HG03342 (cell line): ENCODE measurements around the gene DYDC1.
"Not testable (repeated sequence)": the region's sequence is repeated elsewhere in the genome, so short reads cannot be mapped to it uniquely, and the experiment has no call there.

ENCODE experiments used
- ATAC-seq: cut with Tn5 transposase; IDR thresholded peaks from one replicate; pipeline ENCODE4 v1.9.1; 2021; ENCODE audit warnings: mild to moderate bottlenecking, moderate library complexity; ENCODE audit not compliant: unreplicated experiment

DYDC1 gene

DNA sequence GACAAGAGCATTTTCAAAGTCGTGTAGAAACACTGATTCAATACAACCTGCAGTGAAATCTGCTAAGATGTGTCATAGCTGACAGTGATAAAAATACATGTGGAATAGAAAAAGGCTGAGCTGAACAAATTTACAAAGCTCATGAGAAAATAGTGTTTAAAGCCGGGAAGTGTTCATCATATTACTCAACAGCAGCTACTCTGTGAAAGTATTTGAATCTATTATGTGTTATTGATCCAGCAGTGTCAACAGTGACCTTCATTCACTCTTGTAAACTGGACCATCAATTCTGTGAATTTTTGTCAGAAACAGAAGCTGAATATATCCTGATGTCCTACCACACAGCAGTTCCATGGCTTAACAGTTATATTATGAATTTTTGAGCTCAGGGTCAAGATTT, 11.6 kb downstream of the DYDC1 start:
- ATAC-seq, result no peak

DNA sequence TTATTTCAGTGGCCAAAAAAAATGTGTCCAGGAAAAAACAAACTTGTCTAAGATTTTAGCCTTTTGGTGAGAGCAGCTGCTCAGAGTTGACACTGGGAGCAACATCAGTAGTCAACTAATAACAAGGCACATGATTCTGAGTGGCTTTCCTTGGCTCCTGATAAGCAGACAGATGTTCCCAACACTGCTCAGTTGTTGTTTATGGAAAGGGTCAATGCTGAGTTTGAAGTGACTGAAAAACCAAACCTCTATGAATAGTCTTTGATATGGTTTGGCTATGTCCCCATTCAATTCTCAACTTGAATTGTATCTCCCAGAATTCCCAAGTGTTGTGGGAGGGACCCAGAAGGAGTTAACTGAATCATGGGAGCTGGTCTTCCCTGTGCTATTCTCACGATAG, 12.3 kb downstream of the DYDC1 start:
- no peak for ATAC-seq

DNA sequence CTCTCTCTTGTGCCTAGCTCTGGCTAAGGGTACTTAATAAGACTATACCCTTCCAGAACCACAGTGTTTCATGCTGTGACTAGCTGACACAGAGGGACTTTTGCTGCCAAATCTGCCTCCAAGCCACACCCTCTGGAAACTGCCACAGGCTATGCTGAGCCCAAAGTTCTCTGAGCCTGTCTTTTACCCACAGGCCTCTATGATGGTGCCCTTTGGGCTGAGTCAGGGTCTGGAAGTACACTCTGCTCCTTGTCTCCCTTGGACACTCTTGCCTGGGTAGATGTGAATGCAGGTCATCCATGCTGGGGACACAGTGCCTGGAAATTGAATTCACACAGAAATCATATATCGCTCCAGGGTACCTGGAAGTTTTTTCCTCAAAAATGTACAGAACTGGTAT, 22.6 kb downstream of the DYDC1 start:
- no peak for ATAC-seq

DNA sequence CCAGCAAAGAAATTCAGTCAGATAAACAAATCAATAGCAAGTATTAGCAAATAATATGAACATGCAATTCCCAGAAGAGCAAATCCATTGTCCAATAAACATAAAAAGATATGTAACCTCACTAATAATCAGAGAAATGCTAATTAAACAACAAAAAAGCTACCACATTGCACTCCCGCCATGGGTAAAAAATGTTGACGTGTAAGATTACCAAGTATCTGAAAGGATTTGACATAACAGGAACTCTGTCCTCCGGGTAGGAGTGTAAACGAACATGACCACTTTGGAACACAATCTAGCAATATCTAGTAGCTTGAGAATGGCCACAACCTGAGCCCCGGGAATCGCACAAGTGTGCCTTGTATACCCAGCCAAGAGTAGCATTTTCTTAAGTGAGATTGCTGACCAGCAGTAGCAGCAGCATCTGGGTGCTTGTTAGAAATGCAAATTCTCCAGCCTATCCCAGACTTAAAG, 31.6 kb downstream of the DYDC1 start:
- no peak for ATAC-seq

DNA sequence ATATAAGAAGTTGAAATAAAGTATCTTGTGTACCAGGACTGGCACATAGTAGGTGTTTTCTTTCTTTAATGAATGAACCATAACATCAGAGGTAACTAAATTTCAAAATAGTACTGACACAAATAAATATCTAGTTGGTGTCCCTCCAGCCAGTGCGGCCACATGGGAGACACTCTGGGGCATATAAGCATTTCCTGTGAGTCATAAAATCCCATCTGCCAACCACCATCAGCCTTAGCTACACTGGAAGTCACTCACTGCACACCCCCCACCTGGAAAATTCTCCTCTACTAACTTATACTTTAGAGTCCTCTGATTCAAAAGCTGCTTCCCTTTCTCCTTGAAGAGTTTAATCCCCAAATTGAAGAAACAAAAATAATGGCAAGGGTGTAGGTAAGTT, 32.5 kb downstream of the DYDC1 start:
- ATAC-seq, result no peak

DNA sequence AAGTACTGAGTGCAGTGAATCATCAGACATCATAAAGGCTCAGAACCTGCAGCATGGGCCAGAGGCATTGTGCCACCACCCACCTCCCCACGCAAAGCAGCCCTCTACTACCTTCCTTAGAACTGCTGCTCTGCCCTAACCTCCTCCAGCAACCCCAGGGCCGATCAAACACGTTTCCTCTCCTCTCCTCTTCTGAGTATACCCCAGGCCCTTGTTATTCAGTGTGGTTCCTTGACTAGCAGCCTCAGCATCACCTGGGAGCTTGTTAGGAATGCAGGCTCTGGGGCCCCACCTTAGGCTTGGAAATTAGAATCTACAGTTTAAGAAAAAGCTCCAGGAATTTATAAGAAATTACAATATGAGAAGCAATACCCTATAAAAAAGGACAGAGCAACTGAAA, 33.2 kb downstream of the DYDC1 start:
- no peak for ATAC-seq

DNA sequence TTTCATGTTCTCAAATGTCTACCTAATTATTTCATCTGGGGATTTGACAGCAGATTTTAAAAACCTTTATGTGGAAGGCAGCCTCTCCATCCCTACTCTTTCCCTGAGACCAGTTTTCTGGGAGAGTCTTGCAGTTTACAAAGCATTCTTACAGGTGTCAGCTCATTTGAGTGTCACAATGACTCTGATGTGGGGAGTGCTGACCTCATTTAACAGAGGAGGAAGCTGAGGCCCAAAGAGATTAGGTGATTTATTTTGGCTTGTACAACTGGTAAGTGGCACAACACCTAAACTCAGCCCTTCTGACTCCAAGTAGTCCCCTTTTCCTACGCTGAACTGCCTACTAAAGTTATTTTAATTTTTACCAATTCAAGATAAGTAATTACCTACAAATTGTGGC, 33.8 kb downstream of the DYDC1 start:
- ATAC-seq, result no peak

DNA sequence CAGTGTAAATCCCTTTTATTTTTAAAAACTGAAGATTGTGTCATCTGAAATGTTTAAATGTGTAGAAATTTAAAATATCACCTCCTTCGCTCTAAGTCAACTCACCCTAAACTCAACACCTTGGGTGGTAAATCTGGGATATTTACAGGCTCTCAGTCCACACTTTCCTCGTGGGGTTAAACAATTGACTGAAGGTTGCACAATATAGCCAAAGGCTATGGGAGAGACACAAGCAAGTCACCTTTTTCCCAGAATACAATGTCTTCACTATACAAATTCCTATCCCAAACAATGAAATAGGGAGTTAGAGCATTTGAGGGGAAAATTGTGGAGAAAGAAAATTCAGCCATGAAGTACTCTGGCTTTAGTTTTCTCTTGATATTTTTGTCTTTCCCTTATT, 34.4 kb downstream of the DYDC1 start:
- no peak for ATAC-seq

DNA sequence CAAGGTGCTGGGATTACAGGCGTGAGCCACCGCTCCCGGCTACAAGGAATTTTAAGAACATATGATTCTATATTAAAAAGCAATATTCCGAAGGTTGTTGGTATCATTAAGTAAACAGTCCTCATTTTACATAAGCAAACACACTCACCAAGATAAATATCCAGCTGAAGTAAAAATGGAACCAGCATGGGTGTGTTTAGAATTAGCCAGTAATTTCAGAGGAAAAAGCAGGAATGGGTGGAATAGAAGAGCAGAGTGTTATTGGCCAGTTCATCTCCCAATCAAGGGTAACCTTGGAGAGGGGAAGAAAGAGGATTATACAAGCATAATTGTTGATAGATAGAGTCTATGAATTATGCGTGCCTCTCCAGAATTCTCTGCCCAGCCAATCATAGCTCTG, 35.4 kb downstream of the DYDC1 start:
- no peak for ATAC-seq

DNA sequence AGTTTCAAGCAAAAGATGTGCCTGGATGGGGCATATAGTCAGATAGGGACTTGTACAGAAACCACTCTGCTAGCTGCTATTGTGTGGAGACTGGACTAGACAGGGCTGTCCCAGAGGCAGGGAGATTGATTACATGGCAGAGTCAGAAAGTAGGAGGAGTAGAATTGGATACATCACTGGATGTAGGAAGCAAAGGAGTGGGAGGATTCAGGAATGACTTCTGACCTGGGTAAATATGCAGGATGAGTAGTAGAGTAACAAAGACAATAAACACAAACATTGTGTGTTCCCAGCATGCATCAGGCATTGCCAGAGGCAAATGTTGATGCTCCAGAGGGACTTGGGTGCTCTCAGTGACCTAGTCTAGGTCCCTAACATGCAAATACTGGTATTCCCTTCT, 36.2 kb downstream of the DYDC1 start:
- ATAC-seq, result no peak

DNA sequence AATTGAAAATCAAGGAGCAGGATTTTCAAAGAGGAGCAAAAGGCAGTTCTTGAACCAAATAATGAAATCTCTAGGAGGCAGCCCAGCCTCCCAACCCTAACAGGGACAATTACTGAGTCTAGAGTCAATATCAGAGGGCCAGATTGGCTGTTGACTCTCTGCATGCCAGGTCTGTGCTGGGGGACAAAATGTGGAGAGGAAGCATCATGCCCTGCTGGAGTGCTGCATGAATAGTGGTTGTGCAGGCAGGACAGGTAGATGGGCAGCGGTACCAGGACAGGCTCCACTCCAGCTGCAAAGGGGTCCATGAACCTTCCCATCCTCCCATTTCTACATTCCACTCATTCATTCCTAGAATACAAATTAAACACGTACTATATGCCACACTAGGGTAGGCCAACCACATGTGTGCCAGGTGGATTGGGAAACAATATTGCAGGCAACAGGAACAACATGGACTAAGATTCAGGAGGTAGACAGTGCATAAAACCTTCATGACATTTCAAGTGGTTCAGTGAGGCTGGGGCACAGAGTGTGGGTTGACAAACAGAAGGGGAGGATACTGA, 36.7 kb downstream of the DYDC1 start:
- ATAC-seq, result no peak

DNA sequence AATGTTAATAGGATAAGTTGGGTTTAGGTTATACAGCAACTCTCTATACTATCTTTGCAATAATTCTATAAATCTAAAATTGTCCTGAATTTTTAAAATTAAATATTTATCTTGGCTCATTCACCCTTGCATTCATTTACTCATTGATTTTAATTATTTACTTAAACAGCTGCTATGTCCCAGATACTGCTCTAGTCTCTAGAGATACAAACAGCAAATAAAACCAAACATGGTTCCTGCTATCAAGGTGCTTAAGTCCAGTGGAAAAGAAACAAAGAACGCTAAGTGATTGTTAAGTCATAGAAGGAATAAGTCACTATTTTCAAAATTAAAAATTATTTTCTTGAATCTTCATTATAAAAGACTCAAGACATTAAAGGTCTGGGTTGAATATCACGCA, 37.2 kb downstream of the DYDC1 start:
- no peak for ATAC-seq

DNA sequence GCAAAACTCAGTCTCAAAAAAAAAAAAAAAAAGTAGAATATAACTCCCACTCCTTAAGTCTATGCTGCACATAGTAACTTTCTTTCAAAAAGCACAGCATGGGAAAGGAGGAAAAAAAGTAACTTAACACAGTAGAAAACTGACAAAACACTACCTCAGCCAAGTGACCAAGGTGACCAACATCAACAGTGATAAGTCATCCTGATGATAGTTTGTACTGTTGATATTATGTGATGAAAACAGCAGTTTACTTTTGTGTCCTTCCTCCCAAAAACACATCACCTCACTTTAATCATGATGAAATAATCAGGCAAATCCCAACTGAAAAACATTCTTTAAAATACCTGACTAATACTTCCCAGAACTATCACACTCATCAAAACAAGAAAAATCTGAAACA, 37.8 kb downstream of the DYDC1 start:
- ATAC-seq, result no peak

DNA sequence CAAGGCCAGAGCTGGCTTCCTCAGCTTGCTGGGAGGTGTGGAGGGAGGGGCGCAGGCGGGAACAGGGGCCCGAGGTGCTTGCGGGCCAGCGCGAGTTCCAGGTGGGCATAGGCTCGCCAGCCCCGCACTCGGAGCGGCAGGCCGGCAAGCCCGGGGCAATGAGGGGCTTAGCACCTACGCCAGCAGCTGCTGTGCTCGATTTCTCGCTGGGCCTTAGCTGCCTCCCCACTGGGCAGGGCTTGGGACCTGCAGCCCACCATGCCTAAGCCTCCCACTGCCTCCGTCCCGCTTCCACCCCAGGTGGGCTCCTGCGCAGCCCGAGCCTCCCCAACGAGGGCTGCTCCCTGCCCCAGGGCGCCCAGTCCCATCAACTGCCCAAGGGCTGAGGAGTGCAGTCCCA, 41.2 kb downstream of the DYDC1 start:
- no peak for ATAC-seq

DNA sequence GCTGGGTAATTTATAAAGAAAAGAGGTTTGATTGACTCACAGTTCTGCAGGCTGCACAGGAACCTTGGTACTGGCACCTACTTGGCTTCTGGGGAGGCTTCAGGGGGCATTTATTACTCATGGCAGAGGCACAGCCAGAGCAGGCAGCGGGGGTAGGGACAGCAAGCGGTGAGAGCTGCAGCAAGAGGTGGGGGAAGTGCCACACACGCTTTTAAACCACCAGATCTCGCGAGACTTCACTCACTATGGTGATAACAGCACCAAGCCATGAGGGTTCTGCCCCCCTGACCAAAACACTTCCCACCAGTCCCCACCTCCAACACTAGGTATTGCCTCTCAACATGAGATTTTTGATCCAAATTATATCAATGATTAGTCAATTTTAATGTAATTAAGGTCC, 43.0 kb downstream of the DYDC1 start:
- ATAC-seq, result no peak

DNA sequence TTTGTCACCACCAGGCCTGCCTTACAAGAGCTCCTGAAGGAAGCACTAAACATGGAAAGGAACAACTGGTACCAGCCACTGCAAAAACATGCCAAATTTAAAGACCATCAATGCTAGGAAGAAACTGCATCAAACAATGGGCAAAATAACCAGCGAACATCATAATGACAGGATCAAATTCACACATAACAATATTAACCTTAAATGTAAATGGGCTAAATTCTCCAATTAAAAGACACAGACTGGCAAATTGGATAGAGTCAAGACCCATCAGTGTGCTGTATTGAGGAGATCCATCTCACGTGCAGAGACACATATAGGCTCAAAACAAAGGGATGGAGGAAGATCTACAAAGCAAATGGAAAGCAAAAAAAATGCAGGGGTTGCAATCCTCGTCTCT, 50.6 kb downstream of the DYDC1 start:
- not testable (repeated sequence) for ATAC-seq

DNA sequence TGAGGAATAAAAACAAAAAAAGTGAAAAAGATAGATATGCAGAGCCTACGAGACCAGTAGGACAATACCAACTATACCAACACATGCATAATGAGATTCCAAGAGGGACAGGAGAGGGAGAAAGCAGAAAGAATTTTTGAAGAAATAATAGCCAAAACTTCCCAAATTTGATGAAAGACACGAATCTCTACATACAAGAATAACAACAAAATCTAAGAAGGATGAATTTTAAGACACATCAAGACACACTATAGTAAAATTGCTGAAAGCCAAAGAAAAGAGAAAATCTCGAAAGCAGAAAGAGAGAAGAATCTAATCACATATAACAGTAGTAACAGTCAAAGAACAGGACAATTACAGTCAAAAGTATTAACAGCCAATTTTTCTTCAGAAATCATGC, 59.6 kb downstream of the DYDC1 start:
- no peak for ATAC-seq

DNA sequence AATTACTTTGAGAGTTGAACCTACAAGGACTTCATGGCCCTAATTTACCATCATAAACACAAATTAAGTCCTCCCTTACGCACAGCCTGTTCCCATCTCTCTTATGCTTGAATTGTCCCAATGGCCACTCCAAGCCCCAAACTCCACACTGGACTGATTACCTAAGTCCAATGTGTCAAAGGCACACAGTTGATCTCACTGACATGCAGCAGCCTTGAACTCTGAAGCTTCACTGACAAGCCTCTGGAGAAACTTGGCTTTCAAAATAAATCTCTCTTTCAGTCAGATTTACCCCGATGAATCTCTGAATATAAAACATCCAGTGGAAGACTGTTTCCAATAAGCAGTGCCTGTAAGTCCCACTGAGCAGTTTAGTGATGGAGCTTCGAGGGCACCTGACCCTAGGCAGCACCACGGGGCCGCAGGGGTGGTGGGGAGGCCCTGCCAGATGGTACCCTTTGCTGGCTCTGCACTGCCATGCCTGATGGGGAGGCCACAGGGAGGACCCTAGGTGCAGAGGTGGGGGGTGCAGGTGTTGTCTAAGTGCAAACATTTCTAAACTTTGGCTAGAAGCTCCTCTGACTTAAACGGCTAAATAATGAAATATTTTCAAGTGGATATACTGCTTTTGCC, 63.8 kb downstream of the DYDC1 start:
- no peak for ATAC-seq

DNA sequence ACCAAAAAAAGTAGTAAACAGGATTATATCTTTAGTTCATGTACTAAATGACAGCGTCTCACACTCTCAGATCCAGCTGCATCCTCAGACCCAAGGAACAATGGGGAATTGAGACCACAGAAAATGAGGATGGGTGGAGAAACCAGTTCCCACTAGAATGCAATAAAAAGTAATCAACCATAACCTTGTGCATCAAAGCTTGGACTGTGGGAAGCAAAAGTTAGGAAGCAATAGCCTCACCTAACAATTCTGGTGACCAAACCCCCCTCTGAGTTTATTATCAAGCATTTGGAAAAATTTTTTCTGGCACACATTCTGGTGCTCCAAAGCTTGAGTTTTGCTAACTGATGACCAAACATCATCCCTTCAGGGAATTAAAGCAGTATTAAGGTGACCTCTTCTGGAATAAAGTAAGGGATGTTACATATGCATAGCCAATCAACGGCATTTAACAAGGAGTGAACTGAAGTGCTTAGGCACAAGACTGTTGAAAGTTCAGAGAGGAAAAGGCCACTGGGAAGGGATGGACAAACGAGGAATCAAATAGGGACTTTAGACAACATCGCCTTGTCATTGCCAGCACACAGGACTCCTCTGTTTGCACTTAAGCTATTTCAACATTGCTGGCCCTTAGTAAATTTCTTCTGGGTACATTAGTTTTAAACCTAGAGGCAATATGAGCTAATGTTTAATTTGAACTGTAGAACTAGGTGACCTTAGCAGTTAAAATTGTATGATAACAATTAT, 65.9 kb downstream of the DYDC1 start:
- ATAC-seq, result no peak

DNA sequence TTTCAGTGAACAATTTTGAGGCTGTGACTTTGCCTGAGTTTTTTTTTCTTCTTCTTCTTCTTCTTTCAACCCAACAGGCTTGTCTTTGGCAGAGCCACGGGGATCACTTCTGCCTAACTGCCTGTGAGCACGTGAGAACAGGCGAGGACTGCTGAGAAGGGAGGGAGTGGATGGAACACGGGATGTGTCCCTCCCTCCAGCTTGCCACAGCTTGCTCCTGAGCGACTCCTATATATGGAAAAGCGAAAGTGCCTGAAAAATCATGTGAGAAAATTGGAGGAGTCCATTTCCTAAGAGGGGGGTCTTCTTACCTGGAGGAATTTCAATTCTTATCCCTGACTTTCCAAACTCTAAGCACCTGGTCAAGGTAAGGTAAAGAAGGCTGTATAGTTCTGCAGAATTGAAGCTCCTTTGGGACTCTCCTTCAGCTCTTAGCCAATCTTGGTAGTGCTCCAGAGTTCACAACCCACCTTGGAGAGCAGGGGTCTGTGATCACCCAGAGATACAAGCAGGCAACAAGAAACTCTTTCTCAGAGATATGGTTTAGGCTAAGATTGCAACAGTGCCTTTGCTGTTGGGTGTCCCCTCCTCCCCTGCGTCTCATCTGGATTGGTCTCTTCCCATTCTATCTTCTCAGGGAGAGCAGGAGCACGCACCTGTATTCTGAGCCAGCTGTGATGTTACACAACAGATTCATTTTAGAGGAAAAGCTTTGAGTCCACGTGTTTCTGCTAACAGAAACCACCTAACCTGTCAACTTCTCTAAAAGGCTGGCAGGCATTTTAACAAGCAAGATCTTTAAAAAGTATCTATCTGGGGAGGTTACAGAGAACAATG, 66.9 kb downstream of the DYDC1 start, which contains the start of gene MAT1A:
Gene MAT1A, minus strand, starts transcription at position 208 of the 837 bp plus-strand sequence. CDS start 235 bp downstream, outside the sequence.
- ATAC-seq, result no peak

DNA sequence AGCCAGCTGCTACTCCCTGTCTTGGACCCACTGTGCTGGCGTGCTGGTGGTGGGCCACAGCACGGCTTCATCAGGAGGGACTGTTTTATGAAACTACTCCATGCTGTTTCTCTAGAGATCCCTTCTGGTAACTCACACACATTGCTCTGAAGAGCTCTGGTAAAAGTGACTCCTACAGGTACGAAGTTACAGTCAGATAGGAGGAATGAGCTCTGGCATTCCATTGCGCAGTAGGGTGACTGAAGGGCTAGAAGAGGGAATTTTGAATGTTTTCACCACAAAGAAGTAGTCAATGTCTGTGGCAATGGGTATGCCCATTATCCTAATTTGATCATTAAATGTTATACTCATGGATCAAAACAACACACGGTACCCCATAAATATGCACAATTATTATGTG, 67.7 kb downstream of the DYDC1 start:
- ATAC-seq, result no peak
